Measurements from ENCODE around the gene ABCA2. TPM values are rescaled to one million over a fixed set of nuclear protein-coding genes. Genes with fewer than 3 reads are reported as not detected.

The ABCA2 gene
- total RNA-seq, 1 donor from 2014 or later, result 7.6 TPM

- no peak for TF ChIP-seq CTCF (conservative IDR thresholded peaks at IDR 0.05; ENCODE audit: low read depth, low read length)
- H3K4me3 ChIP-seq (ENCODE audit: low read depth, low read length), result no peak overlapping the region
- no peak for DNase-seq (ENCODE audit: low read depth)
Measured at GRCh38 chr9:137000177-137000930, 27.7 kb downstream of the ABCA2 start.

- no peak for DNase-seq (ENCODE audit: low read depth)
- no peak overlapping the region for H3K4me3 ChIP-seq (ENCODE audit: low read depth, low read length)
- peak; percentile 14 for TF ChIP-seq CTCF (conservative IDR thresholded peaks at IDR 0.05; ENCODE audit: low read depth, low read length)
Measured at GRCh38 chr9:136997830-136998234, 30.2 kb downstream of the ABCA2 start.

GRCh38 chr9:136997371-136997770 is 30.7 kb downstream of the ABCA2 start:
- DNase-seq (ENCODE audit: low read depth), result no peak
- no peak for TF ChIP-seq CTCF (conservative IDR thresholded peaks at IDR 0.05; ENCODE audit: low read depth, low read length)
- no peak overlapping the region for H3K4me3 ChIP-seq (ENCODE audit: low read depth, low read length)

GRCh38 chr9:136996361-136997292 is 31.4 kb downstream of the ABCA2 start, which contains the start of gene CLIC3:
Gene CLIC3, minus strand, starts transcription at chr9:136996568. Its CDS starts 25 bp downstream, at chr9:136996543.
- TF ChIP-seq CTCF (conservative IDR thresholded peaks at IDR 0.05; ENCODE audit: low read depth, low read length), result no peak
- peak within 1 kb of the TSS; percentile 36 for H3K4me3 ChIP-seq (ENCODE audit: low read depth, low read length)
- DNase-seq (ENCODE audit: low read depth), result no peak

GRCh38 chr9:136995772-136996311 is 32.2 kb downstream of the ABCA2 start:
- no peak for DNase-seq (ENCODE audit: low read depth)
- TF ChIP-seq CTCF (conservative IDR thresholded peaks at IDR 0.05; ENCODE audit: low read depth, low read length), result no peak
- no peak overlapping the region for H3K4me3 ChIP-seq (ENCODE audit: low read depth, low read length)

GRCh38 chr9:136995362-136995761 is 32.7 kb downstream of the ABCA2 start:
- no peak for TF ChIP-seq CTCF (conservative IDR thresholded peaks at IDR 0.05; ENCODE audit: low read depth, low read length)
- DNase-seq (ENCODE audit: low read depth), result no peak
- H3K4me3 ChIP-seq (ENCODE audit: low read depth, low read length), result no peak overlapping the region

Data from epithelial cell of proximal tubule (primary cell).